GM13976 (cell line): ENCODE results near the gene PIP4K2B.

Experiments
- DNase-seq: peaks from one replicate; pipeline ENCODE4 v3.0.0; 2012; ENCODE audit warnings: low spot score
- in situ Hi-C: fragments of 300-500 bp; cut with MboI; formaldehyde crosslinking; loops from one replicate; pipeline ENCODE4 v1.12.0; 2022; ENCODE audit warnings: low sequenced_read_pairs, mixed read lengths, inconsistent platforms; ENCODE audit not compliant: unreplicated experiment
- TF ChIP-seq, protein P1 (sequence below): IDR thresholded peaks from 2 replicates; pipeline ENCODE4 v1.5.1; 2012; ENCODE audit warnings: borderline replicate concordance, mild to moderate bottlenecking; ENCODE audit not compliant: insufficient read depth; ENCODE audit errors: extremely low read depth, missing control alignments, control extremely low read depth

PIP4K2B gene

DNA sequence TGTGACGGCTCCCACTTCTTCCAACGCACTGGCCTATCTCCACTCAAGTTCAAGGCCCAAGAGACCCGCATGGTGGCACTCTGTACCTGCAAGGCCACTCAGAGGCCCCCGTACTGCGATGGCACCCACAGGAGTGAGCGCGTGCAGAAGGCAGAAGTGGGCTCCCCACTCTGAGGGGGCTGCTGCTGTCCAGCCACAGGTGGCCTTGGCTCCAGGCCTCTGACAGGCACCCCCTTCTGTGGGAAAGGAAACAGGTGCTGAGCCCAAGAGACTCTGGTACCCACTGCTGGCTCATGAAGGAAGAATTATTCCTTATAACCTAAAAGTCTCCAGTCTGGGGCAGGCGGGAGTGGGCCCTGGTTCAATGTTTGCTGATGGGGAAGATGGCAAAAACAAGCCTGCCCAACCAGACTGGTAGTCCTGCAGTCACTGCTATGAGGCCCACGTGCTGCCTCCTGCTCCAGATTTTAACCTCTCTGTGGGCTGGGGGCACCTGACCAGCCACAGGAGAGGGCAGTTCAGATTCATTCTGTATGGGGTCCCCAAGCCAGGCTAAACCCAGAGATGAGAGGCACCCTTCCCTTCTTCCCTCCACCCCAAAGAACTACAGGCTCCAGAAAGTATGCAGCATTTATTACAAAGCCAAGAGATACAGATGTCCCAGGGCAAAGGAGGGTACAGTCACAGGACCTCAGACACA, 65.9 kb downstream of the PIP4K2B start:
- TF ChIP-seq, protein P1, sequence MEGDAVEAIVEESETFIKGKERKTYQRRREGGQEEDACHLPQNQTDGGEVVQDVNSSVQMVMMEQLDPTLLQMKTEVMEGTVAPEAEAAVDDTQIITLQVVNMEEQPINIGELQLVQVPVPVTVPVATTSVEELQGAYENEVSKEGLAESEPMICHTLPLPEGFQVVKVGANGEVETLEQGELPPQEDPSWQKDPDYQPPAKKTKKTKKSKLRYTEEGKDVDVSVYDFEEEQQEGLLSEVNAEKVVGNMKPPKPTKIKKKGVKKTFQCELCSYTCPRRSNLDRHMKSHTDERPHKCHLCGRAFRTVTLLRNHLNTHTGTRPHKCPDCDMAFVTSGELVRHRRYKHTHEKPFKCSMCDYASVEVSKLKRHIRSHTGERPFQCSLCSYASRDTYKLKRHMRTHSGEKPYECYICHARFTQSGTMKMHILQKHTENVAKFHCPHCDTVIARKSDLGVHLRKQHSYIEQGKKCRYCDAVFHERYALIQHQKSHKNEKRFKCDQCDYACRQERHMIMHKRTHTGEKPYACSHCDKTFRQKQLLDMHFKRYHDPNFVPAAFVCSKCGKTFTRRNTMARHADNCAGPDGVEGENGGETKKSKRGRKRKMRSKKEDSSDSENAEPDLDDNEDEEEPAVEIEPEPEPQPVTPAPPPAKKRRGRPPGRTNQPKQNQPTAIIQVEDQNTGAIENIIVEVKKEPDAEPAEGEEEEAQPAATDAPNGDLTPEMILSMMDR = no peak
- in situ Hi-C loops = no loop called here
- no peak for DNase-seq

DNA sequence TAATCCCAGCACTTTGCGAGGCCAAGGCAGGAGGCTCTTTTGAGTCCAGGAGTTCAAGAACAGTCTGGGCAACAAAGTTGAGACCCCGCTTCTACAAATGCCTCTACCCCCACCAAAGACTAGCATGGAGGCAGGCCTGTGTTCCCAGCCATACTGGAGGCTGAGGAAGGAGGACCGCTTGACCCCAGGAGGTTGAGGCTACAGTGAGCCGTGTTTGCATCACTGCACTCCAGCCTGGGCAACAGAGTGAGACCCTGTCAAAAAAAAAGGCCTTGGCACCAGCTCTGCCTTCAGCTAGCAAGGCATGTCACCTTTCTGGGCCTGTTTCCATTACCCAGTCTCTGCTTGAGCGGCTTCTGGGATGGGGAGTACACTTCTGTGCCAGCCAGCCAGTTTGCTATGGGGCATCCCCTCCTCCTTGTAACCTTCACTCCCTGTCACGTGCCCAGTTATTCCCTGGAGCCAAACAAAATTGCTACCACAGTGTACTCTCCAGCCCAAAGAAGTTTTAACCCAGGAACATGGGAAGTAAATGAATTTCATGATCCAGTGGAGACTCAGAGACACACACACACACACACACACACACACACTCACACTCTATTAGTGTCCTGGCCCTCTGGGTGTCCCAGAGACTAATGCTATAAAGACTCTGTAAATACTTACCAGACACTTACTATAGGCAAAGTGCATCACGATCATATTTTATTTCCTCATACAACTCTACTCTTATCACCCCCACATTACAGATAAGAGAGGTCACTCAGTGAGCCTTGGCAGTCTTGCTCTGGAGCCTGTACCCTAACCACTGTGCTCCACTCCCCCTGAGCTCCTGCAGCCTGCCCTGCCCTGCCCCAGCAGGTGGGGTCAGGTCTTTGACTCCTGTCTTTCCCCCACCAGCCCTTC, 66.7 kb downstream of the PIP4K2B start:
- in situ Hi-C loops = no loop called here
- TF ChIP-seq, protein P1 = no peak
- DNase-seq = no peak

DNA sequence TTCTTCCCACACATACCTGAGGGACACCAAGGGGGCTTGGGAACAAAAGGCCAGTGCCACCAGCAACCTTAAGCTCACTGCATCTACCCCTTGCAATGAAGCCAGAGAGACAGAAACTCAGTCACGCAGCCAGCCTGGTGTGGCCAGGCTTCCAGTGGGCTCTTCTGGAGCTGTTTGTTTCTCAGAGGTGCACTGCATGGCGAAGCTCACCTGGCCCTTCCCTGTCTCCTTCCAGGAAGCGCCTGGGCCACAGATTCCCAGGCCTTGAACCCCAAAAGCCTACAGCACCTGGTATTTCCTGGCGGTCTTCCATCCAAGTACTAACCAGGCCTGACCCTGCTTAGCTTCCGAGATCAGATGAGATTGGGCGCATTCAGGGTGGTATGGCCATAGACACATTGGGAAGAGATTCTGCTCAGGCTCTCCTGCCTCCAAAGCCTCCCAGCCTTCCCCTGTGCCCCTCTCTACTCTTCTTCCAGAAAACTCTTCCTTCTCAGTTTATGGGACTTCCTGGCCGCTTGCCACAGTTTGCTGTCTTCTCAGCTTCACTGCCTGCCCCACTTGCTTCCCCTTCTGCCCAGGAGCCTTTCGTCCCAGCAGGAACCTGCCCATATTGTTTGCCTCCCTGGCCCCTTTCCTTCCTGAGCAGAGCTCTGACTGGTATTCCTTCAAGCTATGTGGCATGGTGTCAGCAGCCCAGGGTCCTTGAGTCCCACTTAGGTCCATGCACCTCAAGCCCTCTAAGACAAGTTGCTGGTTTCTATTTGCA, 67.6 kb downstream of the PIP4K2B start:
- no peak for DNase-seq
- in situ Hi-C loops = no loop called here
- TF ChIP-seq, protein P1 = no peak

DNA sequence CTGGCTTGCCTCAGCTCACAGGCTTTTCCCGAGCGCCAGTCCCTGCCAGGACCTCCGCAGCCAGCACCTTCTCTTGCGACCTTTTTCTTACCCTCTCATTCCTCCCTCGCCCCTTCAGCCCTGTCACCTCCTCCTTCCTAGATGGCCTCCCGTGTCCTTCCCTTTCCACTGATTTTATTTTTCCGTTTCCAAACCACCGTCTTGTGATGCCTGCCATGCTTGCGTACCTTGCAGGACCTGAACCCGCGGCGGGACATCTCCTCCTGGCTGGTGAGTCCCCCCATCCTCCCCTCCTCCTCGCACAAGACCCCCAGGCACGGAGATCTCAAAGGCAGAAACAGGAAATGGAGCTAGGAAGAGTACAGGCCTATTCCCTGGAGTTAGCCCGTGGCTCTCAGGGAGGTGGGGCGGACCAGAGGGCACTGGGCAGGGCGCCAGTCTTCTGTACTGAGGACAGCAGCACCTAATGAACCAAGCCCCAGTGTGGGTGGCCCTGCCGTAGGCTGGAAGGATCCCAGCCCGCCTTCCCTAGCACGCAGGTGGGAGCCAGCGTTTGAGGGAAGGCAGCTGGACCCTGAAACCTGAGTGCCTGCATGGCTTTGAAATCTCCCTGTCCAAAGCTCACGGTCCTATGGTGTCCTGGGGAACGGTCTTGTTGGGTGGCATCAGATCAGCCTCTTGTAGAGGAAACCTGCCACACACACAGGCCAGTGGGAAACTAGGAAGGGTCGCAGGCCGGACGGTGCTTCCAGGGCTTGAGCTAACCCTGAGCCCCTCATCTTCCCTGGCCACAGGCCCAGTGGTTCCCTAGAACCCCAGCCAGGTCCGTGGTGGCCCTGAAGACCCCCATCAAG, 68.6 kb downstream of the PIP4K2B start:
- DNase-seq = no peak
- TF ChIP-seq, protein P1 = no peak
- in situ Hi-C loops = no loop called here

DNA sequence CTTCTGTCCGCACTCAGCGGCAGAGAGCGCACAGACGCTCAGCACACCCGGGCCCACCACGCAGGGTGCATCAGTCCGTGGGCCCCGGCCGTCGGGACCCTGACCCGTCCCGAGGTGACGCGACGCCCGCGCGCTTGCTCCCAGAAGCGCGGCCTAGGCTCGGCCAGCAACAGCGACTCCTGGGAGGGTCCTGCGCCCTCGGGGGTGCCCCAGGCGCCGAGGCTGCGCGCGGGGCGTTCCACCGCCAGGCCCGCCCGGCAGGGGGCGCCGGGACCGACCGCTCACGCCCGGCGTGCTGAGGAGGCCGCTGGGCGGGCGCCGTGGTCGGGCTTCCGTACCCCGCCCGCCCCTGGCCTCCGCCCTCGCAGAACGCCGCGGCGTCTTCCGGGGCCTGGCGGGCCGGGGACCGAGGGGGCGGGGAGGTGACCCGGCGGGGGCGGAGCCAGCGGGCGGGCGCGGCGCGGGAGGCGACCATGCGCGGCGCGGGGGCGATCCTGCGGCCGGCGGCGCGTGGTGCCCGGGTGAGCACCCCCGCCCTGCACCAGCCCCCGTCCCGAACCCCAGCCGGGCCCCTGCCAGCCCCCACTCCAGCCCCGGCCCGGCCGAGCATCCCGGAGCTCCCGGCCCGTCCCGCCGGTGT, 69.3 kb downstream of the PIP4K2B start, which contains the start of gene CISD3:
CISD3 (plus strand) TSS at position 456 of the 640 bp plus-strand sequence; CDS start at position 474, 18 bp downstream.
- peak; percentile 95 for DNase-seq
- TF ChIP-seq, protein P1 = peak; percentile 96
- in situ Hi-C loops = no loop called here
